ENCODE measurements around the gene TMEM266. TPM values are rescaled to one million over a fixed set of nuclear protein-coding genes. Genes with fewer than 3 reads are reported as not detected.

The TMEM266 gene
- total RNA-seq, 2 experiments from 2014 or later, result 0.14 TPM; not detected in 1

DNA sequence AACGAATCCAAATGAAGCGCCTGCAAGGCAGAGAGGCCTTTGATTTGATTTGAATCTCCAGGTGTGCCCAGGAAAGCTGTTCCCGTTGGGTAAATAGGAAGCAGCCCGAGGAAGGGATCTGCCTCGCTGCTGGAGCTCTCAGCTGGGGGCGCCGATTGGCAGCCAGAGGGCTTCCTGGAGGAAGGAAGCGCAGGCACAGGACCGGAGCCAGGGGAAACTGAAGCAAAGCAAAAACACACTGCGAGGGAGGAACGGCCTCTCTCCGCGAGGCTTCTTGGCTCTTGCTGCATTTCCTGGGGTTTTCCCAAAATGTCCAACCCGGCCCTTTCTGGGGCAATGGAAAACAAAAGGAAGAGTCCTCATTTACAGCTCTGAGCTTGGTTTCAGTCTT is 80.3 kb downstream of the TMEM266 start:
- intact Hi-C loops (cut with micrococcal nuclease), result no loop called here
- H3K27ac Mint-ChIP-seq, result no peak overlapping the region
- no peaks in the 10 kb centered on the region for H3K9me3 Mint-ChIP-seq
- no peak for DNase-seq
- no peak overlapping the region for H3K4me3 Mint-ChIP-seq
- H3K4me1 Mint-ChIP-seq (ENCODE audit: low read depth), result peaks cover 8% of the 10 kb centered on the region
- ChIA-PET POLR2A (no interaction called here), CTCF (interaction anchor here (0.7 to 21.0 kb wide), 29 partner anchors 9 to 412 kb away, joined by 3 to 441 read pairs (median 6); partner anchors contain the start of gene TMEM266)
- H3K36me3 Mint-ChIP-seq, result no peaks in the 10 kb centered on the region
- H3K27me3 Mint-ChIP-seq, result peaks cover 32% of the 10 kb centered on the region

DNA sequence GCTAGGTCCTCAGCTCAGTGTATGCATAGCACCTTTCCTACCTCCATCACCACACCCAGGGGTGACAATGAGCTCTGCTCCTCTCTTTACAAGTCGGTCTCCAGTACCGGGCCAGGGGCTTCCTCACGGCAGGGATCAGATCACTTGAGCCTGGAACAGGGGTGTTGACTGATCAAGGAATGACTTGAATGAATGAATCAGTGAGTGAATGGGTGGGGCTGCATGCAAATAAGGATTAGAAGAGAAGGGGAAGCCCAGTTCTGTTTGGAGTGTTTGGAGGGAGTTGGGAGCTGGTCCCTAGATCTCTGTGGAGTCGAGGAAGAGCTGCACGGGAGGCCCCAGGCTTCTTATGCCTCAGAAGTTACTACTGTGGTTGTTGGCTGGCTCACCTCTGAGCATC is 87.0 kb downstream of the TMEM266 start:
- DNase-seq, result no peak
- Mint-ChIP-seq H3K4me1 (ENCODE audit: low read depth) (peaks cover 16% of the 10 kb centered on the region), H3K9me3 (no peaks in the 10 kb centered on the region), H3K4me3 (no peak overlapping the region), H3K36me3 (no peaks in the 10 kb centered on the region), H3K27ac (no peak overlapping the region), H3K27me3 (peaks cover 33% of the 10 kb centered on the region)
- ChIA-PET CTCF (interaction anchor here (0.9 to 21.0 kb wide), 8 partner anchors 8 to 111 kb away, joined by 3 to 441 read pairs (median 6); partner anchors contain the start of gene TMEM266), POLR2A (no interaction called here)
- intact Hi-C loops (cut with micrococcal nuclease), result no loop called here

DNA sequence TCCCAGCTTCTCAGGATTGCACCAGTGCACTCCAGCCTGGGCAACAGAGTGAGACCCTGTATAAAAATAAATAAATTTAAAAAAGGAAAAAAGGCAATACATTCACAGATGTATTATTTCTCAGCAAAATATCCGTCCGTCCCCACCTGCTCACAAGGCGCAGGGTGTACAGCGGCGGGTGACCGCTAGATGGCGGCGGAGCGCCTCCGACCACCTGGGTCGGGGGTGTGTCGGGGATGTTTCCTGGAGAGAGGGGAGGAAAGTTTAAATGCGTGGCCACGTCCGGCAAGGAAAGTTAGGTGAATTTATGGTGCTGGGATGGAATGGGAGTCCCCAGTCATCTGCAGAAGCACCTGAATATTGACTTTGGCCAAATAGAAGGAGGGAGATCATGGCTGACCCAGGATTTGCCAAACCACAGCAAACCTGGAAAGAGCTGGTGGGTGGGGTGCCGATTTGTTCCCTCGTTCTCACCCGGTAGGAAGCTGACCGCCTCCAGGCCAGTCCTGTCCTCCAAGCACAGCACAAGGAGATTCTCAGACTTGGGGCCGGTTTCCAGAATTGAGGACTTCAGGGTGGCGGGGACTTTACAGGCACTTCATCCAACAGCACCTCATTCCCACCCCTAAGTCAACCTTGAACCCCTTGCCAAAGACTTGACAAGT is 88.3 kb downstream of the TMEM266 start:
- ChIA-PET CTCF (interaction anchor here (0.6 to 21.0 kb wide), 13 partner anchors 8 to 138 kb away, joined by 3 to 441 read pairs (median 3); partner anchors contain the start of gene TMEM266), POLR2A (no interaction called here)
- H3K9me3 Mint-ChIP-seq, result no peaks in the 10 kb centered on the region
- H3K36me3 Mint-ChIP-seq, result no peaks in the 10 kb centered on the region
- peaks cover 16% of the 10 kb centered on the region for H3K4me1 Mint-ChIP-seq (ENCODE audit: low read depth)
- H3K4me3 Mint-ChIP-seq, result no peak overlapping the region
- peak; percentile 79 for DNase-seq
- intact Hi-C loops (cut with micrococcal nuclease), result no loop called here
- peaks cover 30% of the 10 kb centered on the region for H3K27me3 Mint-ChIP-seq
- H3K27ac Mint-ChIP-seq, result no peak overlapping the region

DNA sequence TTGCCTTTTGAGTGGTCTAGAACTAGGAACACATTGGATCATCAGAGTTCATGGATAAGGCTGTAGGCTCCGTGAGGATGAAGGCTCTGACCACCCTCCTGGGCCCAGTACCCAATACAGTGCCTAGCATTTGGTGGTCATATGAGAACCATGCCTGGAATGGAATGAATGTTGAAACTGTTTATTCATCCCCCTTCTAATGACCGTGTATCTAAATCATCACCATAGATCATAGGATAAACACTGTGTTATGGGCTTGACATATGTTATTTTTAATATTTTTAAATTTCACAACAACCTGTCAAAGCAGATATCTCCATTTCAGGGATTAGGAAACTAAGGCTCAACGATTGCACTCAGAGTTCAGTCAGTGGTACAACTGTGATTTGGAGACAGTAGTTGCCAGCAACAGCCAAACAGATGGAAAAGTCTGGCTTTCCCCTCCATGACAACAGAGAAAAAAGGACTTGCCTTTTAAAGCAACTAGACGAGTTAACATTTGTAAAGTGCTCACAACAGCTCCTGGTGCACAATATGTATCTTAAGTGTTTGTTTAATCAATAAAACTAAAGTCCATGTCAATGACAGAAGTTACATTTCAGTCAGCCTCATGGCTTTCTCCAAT is 89.6 kb downstream of the TMEM266 start:
- Mint-ChIP-seq H3K4me3 (no peak overlapping the region), H3K36me3 (no peaks in the 10 kb centered on the region), H3K27ac (no peak overlapping the region), H3K9me3 (no peaks in the 10 kb centered on the region), H3K4me1 (ENCODE audit: low read depth) (peaks cover 16% of the 10 kb centered on the region), H3K27me3 (peaks cover 22% of the 10 kb centered on the region)
- intact Hi-C loops (cut with micrococcal nuclease), result no loop called here
- ChIA-PET POLR2A (no interaction called here), CTCF (interaction anchor here (1.2 to 21.0 kb wide), 10 partner anchors 11 to 347 kb away, joined by 3 to 441 read pairs (median 7); partner anchors contain the start of gene TMEM266)
- no peak for DNase-seq

DNA sequence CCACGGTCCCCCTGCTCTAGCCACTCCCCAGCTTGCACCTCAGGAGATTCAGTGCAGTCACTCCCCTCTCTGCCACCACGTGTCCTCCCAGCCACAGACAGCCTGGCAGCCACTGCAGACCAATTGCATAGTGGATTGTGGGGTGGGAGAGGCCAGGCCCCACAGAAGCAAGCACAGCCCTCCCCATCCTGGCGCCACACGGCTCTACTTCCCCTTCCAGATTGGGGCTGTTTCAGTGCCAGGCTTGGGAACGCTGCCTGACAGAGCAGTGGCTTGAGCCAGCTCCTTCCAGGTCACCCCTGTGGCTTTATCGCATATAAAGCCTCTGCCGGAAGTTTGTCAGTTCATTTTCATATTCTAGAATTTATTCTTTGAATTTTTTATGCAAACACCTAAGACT is 90.7 kb downstream of the TMEM266 start:
- Mint-ChIP-seq H3K27ac (no peak overlapping the region), H3K36me3 (no peaks in the 10 kb centered on the region)

GRCh38 chr15:76150971-76151598 is 91.3 kb downstream of the TMEM266 start:
- ChIA-PET CTCF (interaction anchor here (0.6 to 21.0 kb wide), 14 partner anchors 9 to 348 kb away, joined by 3 to 441 read pairs (median 4); partner anchors contain the start of gene TMEM266), POLR2A (no interaction called here)
- DNase-seq, result peak; percentile 90
- H3K9me3 Mint-ChIP-seq, result no peaks in the 10 kb centered on the region
- H3K27me3 Mint-ChIP-seq, result peaks cover 8% of the 10 kb centered on the region
- no peak overlapping the region for H3K27ac Mint-ChIP-seq
- no peak overlapping the region for H3K4me3 Mint-ChIP-seq
- H3K36me3 Mint-ChIP-seq, result no peaks in the 10 kb centered on the region
- peaks cover 23% of the 10 kb centered on the region for H3K4me1 Mint-ChIP-seq (ENCODE audit: low read depth)
- intact Hi-C loops (cut with micrococcal nuclease), result loop anchor here (1.0 to 5.0 kb wide), 3 partner anchors 12 to 94 kb away; partner anchors contain the start of gene TMEM266

More for the DNA sequence above, 90.7 kb downstream of the TMEM266 start:
- no peak overlapping the region for H3K4me3 Mint-ChIP-seq
- no peak for DNase-seq
- no peaks in the 10 kb centered on the region for H3K9me3 Mint-ChIP-seq
- peaks cover 14% of the 10 kb centered on the region for H3K27me3 Mint-ChIP-seq
- ChIA-PET POLR2A (no interaction called here), CTCF (interaction anchor here (0.6 to 21.0 kb wide), 14 partner anchors 9 to 481 kb away, joined by 3 to 441 read pairs (median 4); partner anchors contain the start of gene TMEM266)
- intact Hi-C loops (cut with micrococcal nuclease), result loop anchor here (5.0 kb wide), 1 partner anchor 93 kb away; the partner anchor contains the start of gene TMEM266
- peaks cover 18% of the 10 kb centered on the region for H3K4me1 Mint-ChIP-seq (ENCODE audit: low read depth)

GRCh38 chr15:76151599-76151974 is 91.8 kb downstream of the TMEM266 start:
- CTCF ChIA-PET, result interaction anchor here (0.9 to 21.0 kb wide), 6 partner anchors 13 to 143 kb away, joined by 3 to 441 read pairs (median 8); partner anchors contain the start of gene TMEM266
- Mint-ChIP-seq H3K36me3 (no peaks in the 10 kb centered on the region), H3K27me3 (peaks cover 7% of the 10 kb centered on the region), H3K4me3 (no peak overlapping the region), H3K27ac (no peak overlapping the region), H3K9me3 (no peaks in the 10 kb centered on the region), H3K4me1 (ENCODE audit: low read depth) (peaks cover 23% of the 10 kb centered on the region)
- intact Hi-C loops (cut with micrococcal nuclease), result loop anchor here (1.0 to 5.0 kb wide), 3 partner anchors 12 to 94 kb away; partner anchors contain the start of gene TMEM266
- POLR2A ChIA-PET, result no interaction called here
- no peak for DNase-seq

GRCh38 chr15:76152197-76152596 is 92.4 kb downstream of the TMEM266 start:
- intact Hi-C loops (cut with micrococcal nuclease), result loop anchor here (5.0 kb wide), 1 partner anchor 95 kb away; the partner anchor contains the start of gene TMEM266

GRCh38 chr15:76153241-76154197 is 93.7 kb downstream of the TMEM266 start:
- POLR2A ChIA-PET, result no interaction called here
- H3K4me1 Mint-ChIP-seq (ENCODE audit: low read depth), result peaks cover 20% of the 10 kb centered on the region
- no peak overlapping the region for H3K4me3 Mint-ChIP-seq
- no peak for DNase-seq
- intact Hi-C loops (cut with micrococcal nuclease), result loop anchor here (5.0 kb wide), 1 partner anchor 96 kb away; the partner anchor contains the start of gene TMEM266
- H3K36me3 Mint-ChIP-seq, result no peaks in the 10 kb centered on the region
- H3K9me3 Mint-ChIP-seq, result no peaks in the 10 kb centered on the region
- H3K27me3 Mint-ChIP-seq, result peaks cover 3% of the 10 kb centered on the region
- no peak overlapping the region for H3K27ac Mint-ChIP-seq
- CTCF ChIA-PET, result interaction anchor here (2.1 to 21.0 kb wide), 2 partner anchors 15 to 96 kb away, joined by 7 to 441 read pairs; partner anchors contain the start of gene TMEM266

More at GRCh38 chr15:76152197-76152596, 92.4 kb downstream of the TMEM266 start:
- H3K27me3 Mint-ChIP-seq, result peaks cover 4% of the 10 kb centered on the region
- ChIA-PET POLR2A (no interaction called here), CTCF (interaction anchor here (2.1 to 21.0 kb wide), 2 partner anchors 13 to 94 kb away, joined by 7 to 441 read pairs; partner anchors contain the start of gene TMEM266)
- H3K36me3 Mint-ChIP-seq, result no peaks in the 10 kb centered on the region
- DNase-seq, result no peak
- H3K27ac Mint-ChIP-seq, result no peak overlapping the region
- H3K4me3 Mint-ChIP-seq, result no peak overlapping the region
- peaks cover 23% of the 10 kb centered on the region for H3K4me1 Mint-ChIP-seq (ENCODE audit: low read depth)
- no peaks in the 10 kb centered on the region for H3K9me3 Mint-ChIP-seq

DNA sequence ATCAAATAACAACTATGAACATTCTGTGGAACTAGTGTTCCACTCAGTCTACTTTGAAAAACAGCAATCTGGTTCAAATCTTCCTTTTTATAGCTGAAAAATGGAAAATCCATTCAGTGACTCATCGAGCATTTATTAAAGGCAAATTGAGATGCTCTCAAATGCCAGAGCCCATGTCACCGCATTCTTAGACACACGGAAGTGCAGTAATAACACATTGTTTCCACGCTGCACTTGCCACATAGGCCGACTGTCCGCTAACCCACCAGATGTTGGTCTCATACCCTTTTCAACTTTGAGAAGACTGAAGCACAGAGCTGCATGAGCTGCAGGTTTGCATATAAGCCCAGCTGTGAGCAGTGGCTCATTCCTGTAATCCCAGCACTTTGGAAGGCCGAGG is 95.9 kb downstream of the TMEM266 start:
- Mint-ChIP-seq H3K27ac (no peak overlapping the region), H3K9me3 (no peaks in the 10 kb centered on the region), H3K4me1 (ENCODE audit: low read depth) (peaks cover 15% of the 10 kb centered on the region), H3K4me3 (no peak overlapping the region), H3K36me3 (no peaks in the 10 kb centered on the region), H3K27me3 (peaks cover 6% of the 10 kb centered on the region)
- ChIA-PET POLR2A (no interaction called here), CTCF (interaction anchor here (0.6 to 2.1 kb wide), 3 partner anchors 8 to 197 kb away, joined by 3 to 7 read pairs (median 3); no protein-coding TSS in a partner anchor)
- DNase-seq, result peak; percentile 35
- intact Hi-C loops (cut with micrococcal nuclease), result no loop called here

- H3K4me3 Mint-ChIP-seq, result no peak overlapping the region
- H3K27ac Mint-ChIP-seq, result no peak overlapping the region
- peaks cover 6% of the 10 kb centered on the region for H3K27me3 Mint-ChIP-seq
- DNase-seq, result no peak
- ChIA-PET POLR2A (no interaction called here), CTCF (interaction anchor here (1.5 to 2.0 kb wide), 2 partner anchors 10 to 19 kb away, joined by 3 to 6 read pairs; no protein-coding TSS in a partner anchor)
- intact Hi-C loops (cut with micrococcal nuclease), result no loop called here
- no peaks in the 10 kb centered on the region for H3K9me3 Mint-ChIP-seq
- no peaks in the 10 kb centered on the region for H3K36me3 Mint-ChIP-seq
- H3K4me1 Mint-ChIP-seq (ENCODE audit: low read depth), result peaks cover 7% of the 10 kb centered on the region
Measured at GRCh38 chr15:76158226-76158625, 98.4 kb downstream of the TMEM266 start.

Data from activated CD4-positive, alpha-beta memory T cell treated with anti-CD3 and anti-CD28 coated beads for 36 hours (primary cell).